ENCODE results near the gene CRABP1.

DNA sequence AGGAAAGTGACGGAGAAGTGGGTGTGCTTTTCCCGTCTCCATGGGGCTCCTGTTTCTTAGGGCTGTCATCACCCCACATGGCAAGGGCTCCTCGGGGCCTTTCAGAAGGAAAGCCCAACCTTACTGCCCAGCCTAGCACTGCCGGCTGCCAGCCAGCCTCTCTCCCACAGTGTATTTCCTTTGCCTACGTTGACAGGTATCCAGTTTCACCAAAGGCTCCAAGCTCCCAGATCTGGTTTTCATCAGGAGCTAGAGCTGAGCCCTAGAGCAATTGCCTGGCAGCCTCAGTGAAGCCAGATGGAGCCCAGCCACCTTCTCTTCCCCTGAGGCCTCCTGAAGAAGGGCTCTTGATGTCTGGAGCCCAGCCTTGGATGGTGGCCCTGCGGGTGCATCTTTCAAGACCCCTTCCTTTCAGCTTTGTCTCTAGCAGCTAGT lies 20.2 kb downstream of the CRABP1 start:
- TF ChIP-seq POLR2AphosphoS5 (IDR thresholded peaks at IDR 0.05) (no peak), POLR2A (IDR thresholded peaks at IDR 0.05) (no peak)

Measured in spleen (tissue), 3 donors.